Keratinocyte (primary cell): Measurements from ENCODE around the gene SPATC1L. TPM values are rescaled to one million over a fixed set of nuclear protein-coding genes. Genes with fewer than 3 reads are reported as not detected.
"Not testable (repeated sequence)": the region's sequence is repeated elsewhere in the genome, so short reads cannot be mapped to it uniquely, and the experiment has no call there.

Source experiments
- DNase-seq: peaks from one replicate; pipeline ENCODE4 v3.0.0-alpha.2; 2011; ENCODE audit warnings: low read depth, missing footprints, low spot score
- FAIRE-seq: peaks from 2 replicates; lab custom pipeline; 2011; peaks lifted over from hg19 to GRCh38; lab: Jason Lieb, UNC
- H2AFZ ChIP-seq: 2 replicates; pipeline ENCODE4 v1.6.0; 2012; ENCODE audit warnings: low read length, control low read depth, inconsistent platforms; ENCODE audit not compliant: control insufficient read depth
- H3K27ac ChIP-seq: 2 replicates; pipeline ENCODE4 v1.5.1; 2011; ENCODE audit warnings: low read length; ENCODE audit not compliant: control insufficient read depth, insufficient read depth
- H3K27me3 ChIP-seq: 3 replicates; pipeline ENCODE4 v1.6.0; 2011; ENCODE audit warnings: low read length; ENCODE audit not compliant: control insufficient read depth, insufficient read depth; ENCODE audit errors: extremely low read depth
- H3K36me3 ChIP-seq, 2 experiments: 2 replicates in 1 of 2; 3 replicates in 1 of 2; pipeline ENCODE4 v1.5.1; 2011; ENCODE audit warnings: low read length in 2 of 2, mild to moderate bottlenecking in 1 of 2; ENCODE audit not compliant: control insufficient read depth in 2 of 2, insufficient read depth in 2 of 2; ENCODE audit errors: extremely low read depth in 1 of 2
- H3K4me1 ChIP-seq: 3 replicates; pipeline ENCODE4 v1.5.1; 2011; ENCODE audit warnings: low read length; ENCODE audit not compliant: control insufficient read depth, insufficient read depth; ENCODE audit errors: extremely low read depth
- H3K4me2 ChIP-seq: 3 replicates; pipeline ENCODE4 v1.6.0; 2011; ENCODE audit warnings: low read depth, low read length; ENCODE audit not compliant: control insufficient read depth, insufficient read depth; ENCODE audit errors: extremely low read depth
- H3K4me3 ChIP-seq, 3 experiments: fragments of 200-600 bp in 1 of 3; sonication (generic) in 1 of 3; 2 replicates in 2 of 3; 3 replicates in 1 of 3; pipeline ENCODE4 v1.5.1; 2011 to 2016; ENCODE audit warnings: low read length in 3 of 3, mild to moderate bottlenecking in 3 of 3, control low read depth in 2 of 3, inconsistent platforms in 1 of 3, low read depth in 1 of 3, mixed read lengths in 1 of 3, mixed run types in 1 of 3, moderate library complexity in 1 of 3; ENCODE audit not compliant: control insufficient read depth in 2 of 3, insufficient read depth in 2 of 3; ENCODE audit errors: extremely low read depth in 1 of 3
- H3K79me2 ChIP-seq: 2 replicates; pipeline ENCODE4 v1.6.0; 2012; ENCODE audit warnings: low read length; ENCODE audit not compliant: control insufficient read depth, insufficient read depth
- H3K9ac ChIP-seq: 3 replicates; pipeline ENCODE4 v1.6.0; 2011; ENCODE audit warnings: low read length; ENCODE audit not compliant: control insufficient read depth, insufficient read depth; ENCODE audit errors: extremely low read depth
- H3K9me1 ChIP-seq: 3 replicates; pipeline ENCODE4 v1.6.0; 2011; ENCODE audit warnings: low read length; ENCODE audit not compliant: control insufficient read depth, insufficient read depth; ENCODE audit errors: extremely low read depth
- H3K9me3 ChIP-seq: 2 replicates; pipeline ENCODE4 v1.5.1; 2012; ENCODE audit warnings: low read depth, low read length; ENCODE audit not compliant: control insufficient read depth
- H4K20me1 ChIP-seq: 3 replicates; pipeline ENCODE4 v1.6.0; 2011; ENCODE audit warnings: low read length; ENCODE audit not compliant: control insufficient read depth, insufficient read depth; ENCODE audit errors: extremely low read depth
- CTCF ChIP-seq, 3 experiments: IDR thresholded peaks in 1 of 3; conservative IDR thresholded peaks in 1 of 3; optimal IDR thresholded peaks in 1 of 3; 2 replicates in 2 of 3; 3 replicates in 1 of 3; pipeline versions ENCODE3 to v1.5.1; 2011; ENCODE audit warnings: low read length in 3 of 3, mild to moderate bottlenecking in 3 of 3, moderate library complexity in 2 of 3, control low read depth in 1 of 3, inconsistent platforms in 1 of 3; ENCODE audit not compliant: insufficient read depth in 2 of 3; ENCODE audit errors: extremely low read depth in 1 of 3
- EZH2 ChIP-seq: IDR thresholded peaks from one replicate; pipeline ENCODE4 v1.6.1; 2012; ENCODE audit warnings: inconsistent platforms, mild to moderate bottlenecking, low read length, moderate library complexity
- dilution Hi-C: fragments of 300-500 bp; cut with MboI; formaldehyde crosslinking; loops from one replicate; pipeline ENCODE4 v1.7.0; 2020; ENCODE audit warnings: low sequenced_read_pairs; ENCODE audit not compliant: extremely low pct_ligation_motif_present
- polyA plus RNA-seq, 5 experiments: library from polyadenylated mRNA; depleted of rRNA in 3 of 5; stranded (reverse) in 3 of 5; stranded (forward) in 1 of 5; unstranded in 1 of 5; fragments of >200 nt; gene quantifications; 1 replicate in 1 of 5; 2 replicates in 3 of 5; 3 replicates in 1 of 5; pipeline versions ENCODE4 v1.2.1 to v1.2.3, GENCODE V29; 2011 to 2012; ENCODE audit warnings: missing spikeins in 2 of 5, low read depth in 1 of 5, low replicate concordance in 1 of 5

Gene SPATC1L
- polyA plus RNA-seq, 1 donor (not counting 4 experiments of a cell fraction or from before 2014, with no cell fraction given) = 1.3 TPM

- H3K9ac ChIP-seq = no peak overlapping the region
- DNase-seq (no peak), FAIRE-seq (no peak)
- H3K36me3 ChIP-seq = no peaks in the 10 kb centered on the region
- H3K79me2 ChIP-seq = no peaks in the 10 kb centered on the region
- TF ChIP-seq CTCF (optimal IDR thresholded peaks at IDR 0.05 in 1 of 3, IDR thresholded peaks at IDR 0.05 in 1 of 3, conservative IDR thresholded peaks at IDR 0.05 in 1 of 3; ENCODE audit: extremely low read depth in 1 of 3, insufficient read depth in 2 of 3, low read length in 3 of 3) (no peak), EZH2 (no peak)
- no peak overlapping the region for H3K4me3 ChIP-seq
- no peak overlapping the region for H3K27ac ChIP-seq
- no peak overlapping the region for H2AFZ ChIP-seq
- H3K4me2 ChIP-seq = no peak overlapping the region
- H3K4me1 ChIP-seq = no peaks in the 10 kb centered on the region
- H3K9me3 ChIP-seq = no peaks in the 10 kb centered on the region
- H3K9me1 ChIP-seq = no peaks in the 10 kb centered on the region
- dilution Hi-C loops = no loop called here
- no peaks in the 10 kb centered on the region for H3K27me3 ChIP-seq
- H4K20me1 ChIP-seq = no peaks in the 10 kb centered on the region
These were observed 36.2 kb downstream of the SPATC1L start for GRCh38 chr21:46148106-46148505.

GRCh38 chr21:46147429-46147828, 36.8 kb downstream of the SPATC1L start:
- FAIRE-seq, H3K9me1 ChIP-seq, H2AFZ ChIP-seq: not testable (repeated sequence)

More at GRCh38 chr21:46147429-46147828, 36.8 kb downstream of the SPATC1L start:
- dilution Hi-C loops, H3K36me3 ChIP-seq, H3K9ac ChIP-seq, H3K9me3 ChIP-seq, H3K4me2 ChIP-seq, H3K4me1 ChIP-seq, H3K79me2 ChIP-seq, H3K27ac ChIP-seq, H4K20me1 ChIP-seq, H3K4me3 ChIP-seq, H3K27me3 ChIP-seq, DNase-seq: not testable (repeated sequence)
- TF ChIP-seq CTCF (optimal IDR thresholded peaks at IDR 0.05 in 1 of 3, IDR thresholded peaks at IDR 0.05 in 1 of 3, conservative IDR thresholded peaks at IDR 0.05 in 1 of 3; ENCODE audit: extremely low read depth in 1 of 3, insufficient read depth in 2 of 3, low read length in 3 of 3) = peak; percentile 64 to 88 (median 79)
